CD8-positive, alpha-beta memory T cell (primary cell): ENCODE results near the gene HS6ST2. TPM values are rescaled to one million over a fixed set of nuclear protein-coding genes. Genes with fewer than 3 reads are reported as not detected.

Experiments used
- CTCF ChIA-PET: fragments of 350-600 bp; sonication (Branson Sonifier 250); formaldehyde crosslinking; loops from one replicate; lab custom pipeline; 2021; ENCODE audit warnings: antibody characterized with exemption; lab: Charles Lee
- POLR2A ChIA-PET: fragments of 350-600 bp; sonication (Branson Sonifier 250); formaldehyde crosslinking; loops from one replicate; lab custom pipeline; 2021; ENCODE audit warnings: antibody characterized with exemption; lab: Charles Lee
- DNase-seq, 5 donors: peaks; one replicate each; pipeline versions ENCODE4 v3.0.0 to v3.0.0-alpha.2; 2020 to 2022; ENCODE audit warnings: mixed read lengths in 1 of 5
- H3K27ac ChIP-seq: one replicate; pipeline ENCODE4 v1.7.0; 2013; ENCODE audit warnings: low read depth, mild to moderate bottlenecking, low read length, moderate library complexity
- H3K27me3 ChIP-seq: 2 replicates; pipeline ENCODE4 v1.7.0; 2013; ENCODE audit warnings: low read length, mild to moderate bottlenecking; ENCODE audit not compliant: insufficient read depth, poor library complexity, severe bottlenecking
- H3K36me3 ChIP-seq: 2 replicates; pipeline ENCODE4 v1.7.0; 2013; ENCODE audit warnings: mild to moderate bottlenecking, low read length, moderate library complexity; ENCODE audit not compliant: insufficient read depth
- H3K4me1 ChIP-seq: 2 replicates; pipeline ENCODE4 v1.7.0; 2013; ENCODE audit warnings: mild to moderate bottlenecking, low read length, moderate library complexity; ENCODE audit not compliant: insufficient read depth
- H3K4me3 ChIP-seq: 2 replicates; pipeline ENCODE4 v1.7.0; 2013; ENCODE audit warnings: mild to moderate bottlenecking, low read length
- H3K9me3 ChIP-seq: 2 replicates; pipeline ENCODE4 v1.7.0; 2013; ENCODE audit warnings: mild to moderate bottlenecking, low read length
- H3K27ac Mint-ChIP-seq, 8 donors: one replicate each; pipeline ENCODE4 v1.8.0; 2020 to 2021; ENCODE audit warnings: mixed read lengths in 8 of 8, mild to moderate bottlenecking in 6 of 8, inconsistent platforms in 3 of 8, moderate library complexity in 3 of 8
- H3K27me3 Mint-ChIP-seq, 2 donors: one replicate each; pipeline ENCODE4 v1.8.0; 2020 to 2021; ENCODE audit warnings: mixed read lengths in 2 of 2, mild to moderate bottlenecking in 1 of 2, moderate library complexity in 1 of 2
- H3K36me3 Mint-ChIP-seq, 3 donors: one replicate each; pipeline ENCODE4 v1.8.0; 2020 to 2021; ENCODE audit warnings: mixed read lengths in 3 of 3, inconsistent platforms in 1 of 3, mild to moderate bottlenecking in 1 of 3
- H3K4me1 Mint-ChIP-seq, 3 donors: one replicate each; pipeline ENCODE4 v1.8.0; 2020 to 2021; ENCODE audit warnings: mixed read lengths in 3 of 3, inconsistent platforms in 1 of 3, mild to moderate bottlenecking in 1 of 3
- H3K4me3 Mint-ChIP-seq, 7 donors: one replicate each; pipeline ENCODE4 v1.8.0; 2020 to 2021; ENCODE audit warnings: mixed read lengths in 7 of 7, mild to moderate bottlenecking in 6 of 7, moderate library complexity in 4 of 7, inconsistent platforms in 2 of 7
- H3K9me3 Mint-ChIP-seq, 5 donors: one replicate each; pipeline ENCODE4 v1.8.0; 2020 to 2022; ENCODE audit warnings: mixed read lengths in 5 of 5, mild to moderate bottlenecking in 3 of 5, moderate library complexity in 2 of 5, inconsistent platforms in 1 of 5
- polyA plus RNA-seq: library from polyadenylated mRNA; unstranded; fragments of 300-500 nt; fragmentation: Illumina TruSeq; gene quantifications from one replicate; pipeline ENCODE4 v1.2.3, GENCODE V29; 2021
- total RNA-seq, 2 experiments: library from RNA; stranded (reverse); gene quantifications; one replicate each; pipeline ENCODE4 v1.2.3, GENCODE V29; 2021

Gene HS6ST2
- total and polyA plus RNA-seq, 3 experiments from 2014 or later: 0.09 to 0.13 TPM; not detected in 1

- Histone ChIP-seq H3K27me3 (no peaks in the 10 kb centered on the region), H3K4me3 (no peak overlapping the region), H3K9me3 (no peaks in the 10 kb centered on the region), H3K27ac (no peak overlapping the region), H3K4me1 (no peaks in the 10 kb centered on the region), H3K36me3 (no peaks in the 10 kb centered on the region)
- ChIA-PET CTCF (interaction anchor here (0.9 kb wide), 1 partner anchor 21 kb away, joined by 3 read pairs; no protein-coding TSS in a partner anchor), POLR2A (no interaction called here)
- H3K27me3 Mint-ChIP-seq: peaks cover 0 to under 1% of the 10 kb centered on the region in 2 donors
- no peaks in the 10 kb centered on the region for H3K4me1 Mint-ChIP-seq
- no peaks in the 10 kb centered on the region for H3K36me3 Mint-ChIP-seq
- DNase-seq: no peak
- no peak overlapping the region for H3K4me3 Mint-ChIP-seq
- H3K9me3 Mint-ChIP-seq: no peaks in the 10 kb centered on the region
- no peak overlapping the region for H3K27ac Mint-ChIP-seq
These were observed 138.6 kb downstream of the HS6ST2 start for GRCh38 chrX:132819711-132820264.

GRCh38 chrX:132818638-132819037 lies 139.8 kb downstream of the HS6ST2 start:
- ChIA-PET CTCF (no interaction called here), POLR2A (no interaction called here)
- Mint-ChIP-seq H3K27me3 (peaks cover 0 to 2% of the 10 kb centered on the region in 2 donors), H3K27ac (no peak overlapping the region), H3K4me1 (no peaks in the 10 kb centered on the region), H3K4me3 (no peak overlapping the region), H3K9me3 (no peaks in the 10 kb centered on the region), H3K36me3 (no peaks in the 10 kb centered on the region)
- no peak overlapping the region for H3K27ac ChIP-seq
- H3K4me3 ChIP-seq: no peak overlapping the region
- no peaks in the 10 kb centered on the region for H3K27me3 ChIP-seq
- no peaks in the 10 kb centered on the region for H3K4me1 ChIP-seq
- no peaks in the 10 kb centered on the region for H3K36me3 ChIP-seq
- no peak for DNase-seq
- H3K9me3 ChIP-seq: no peaks in the 10 kb centered on the region

- no peaks in the 10 kb centered on the region for H3K36me3 Mint-ChIP-seq
- no peaks in the 10 kb centered on the region for H3K36me3 ChIP-seq
- no peak overlapping the region for H3K4me3 ChIP-seq
- no peak overlapping the region for H3K27ac ChIP-seq
- CTCF ChIA-PET: no interaction called here
- no peaks in the 10 kb centered on the region for H3K27me3 ChIP-seq
- no peaks in the 10 kb centered on the region for H3K9me3 ChIP-seq
- no peaks in the 10 kb centered on the region for H3K4me1 ChIP-seq
- H3K4me3 Mint-ChIP-seq: no peak overlapping the region
- no peaks in the 10 kb centered on the region for H3K4me1 Mint-ChIP-seq
- DNase-seq: no peak
- no peak overlapping the region for H3K27ac Mint-ChIP-seq
- H3K27me3 Mint-ChIP-seq: peaks cover 0 to 3% of the 10 kb centered on the region in 2 donors
- POLR2A ChIA-PET: no interaction called here
- H3K9me3 Mint-ChIP-seq: no peaks in the 10 kb centered on the region
These were observed 142.8 kb downstream of the HS6ST2 start for GRCh38 chrX:132815643-132816042.

GRCh38 chrX:132810964-132811712 lies 147.3 kb downstream of the HS6ST2 start:
- DNase-seq: no peak
- CTCF ChIA-PET: interaction anchor here (1.6 kb wide), 1 partner anchor 36 kb away, joined by 4 read pairs; no protein-coding TSS in a partner anchor
- H3K4me1 ChIP-seq: no peaks in the 10 kb centered on the region

GRCh38 chrX:132810488-132810887 lies 147.9 kb downstream of the HS6ST2 start:
- CTCF ChIA-PET: interaction anchor here (1.6 kb wide), 1 partner anchor 35 kb away, joined by 4 read pairs; no protein-coding TSS in a partner anchor
- H3K4me3 ChIP-seq: no peak overlapping the region
- Mint-ChIP-seq H3K27me3 (peaks cover 0 to 3% of the 10 kb centered on the region in 2 donors), H3K27ac (peak overlapping the region in 1 of 8 donors; percentile 15), H3K36me3 (no peaks in the 10 kb centered on the region), H3K4me3 (no peak overlapping the region), H3K9me3 (no peaks in the 10 kb centered on the region), H3K4me1 (no peaks in the 10 kb centered on the region)
- H3K27me3 ChIP-seq: no peaks in the 10 kb centered on the region
- H3K4me1 ChIP-seq: no peaks in the 10 kb centered on the region
- POLR2A ChIA-PET: no interaction called here
- no peak for DNase-seq
- no peak overlapping the region for H3K27ac ChIP-seq
- no peaks in the 10 kb centered on the region for H3K36me3 ChIP-seq
- no peaks in the 10 kb centered on the region for H3K9me3 ChIP-seq

More at GRCh38 chrX:132810964-132811712, 147.3 kb downstream of the HS6ST2 start:
- Mint-ChIP-seq H3K36me3 (no peaks in the 10 kb centered on the region), H3K27me3 (peaks cover 0 to 3% of the 10 kb centered on the region in 2 donors), H3K27ac (no peak overlapping the region), H3K9me3 (no peaks in the 10 kb centered on the region), H3K4me1 (no peaks in the 10 kb centered on the region), H3K4me3 (no peak overlapping the region)
- Histone ChIP-seq H3K36me3 (no peaks in the 10 kb centered on the region), H3K9me3 (no peaks in the 10 kb centered on the region), H3K27me3 (no peaks in the 10 kb centered on the region), H3K27ac (no peak overlapping the region), H3K4me3 (no peak overlapping the region)
- POLR2A ChIA-PET: no interaction called here

GRCh38 chrX:132809581-132809980 lies 148.8 kb downstream of the HS6ST2 start:
- H3K27me3 Mint-ChIP-seq: peaks cover 0 to 2% of the 10 kb centered on the region in 2 donors
- ChIA-PET CTCF (interaction anchor here (1.6 kb wide), 1 partner anchor 35 kb away, joined by 4 read pairs; no protein-coding TSS in a partner anchor), POLR2A (no interaction called here)
- H3K4me1 Mint-ChIP-seq: no peaks in the 10 kb centered on the region
- Histone ChIP-seq H3K27ac (no peak overlapping the region), H3K36me3 (no peaks in the 10 kb centered on the region), H3K27me3 (no peaks in the 10 kb centered on the region), H3K4me1 (no peaks in the 10 kb centered on the region), H3K9me3 (no peaks in the 10 kb centered on the region), H3K4me3 (no peak overlapping the region)
- H3K36me3 Mint-ChIP-seq: no peaks in the 10 kb centered on the region
- H3K9me3 Mint-ChIP-seq: no peaks in the 10 kb centered on the region
- no peak overlapping the region for H3K4me3 Mint-ChIP-seq
- DNase-seq: no peak
- H3K27ac Mint-ChIP-seq: no peak overlapping the region

GRCh38 chrX:132807411-132808030 lies 150.9 kb downstream of the HS6ST2 start:
- POLR2A ChIA-PET: no interaction called here
- Histone ChIP-seq H3K27me3 (no peaks in the 10 kb centered on the region), H3K4me1 (no peaks in the 10 kb centered on the region), H3K27ac (no peak overlapping the region), H3K4me3 (no peak overlapping the region), H3K9me3 (no peaks in the 10 kb centered on the region), H3K36me3 (no peaks in the 10 kb centered on the region)
- Mint-ChIP-seq H3K27ac (no peak overlapping the region), H3K9me3 (no peaks in the 10 kb centered on the region), H3K27me3 (no peaks in the 10 kb centered on the region), H3K36me3 (no peaks in the 10 kb centered on the region), H3K4me1 (no peaks in the 10 kb centered on the region), H3K4me3 (no peak overlapping the region)
- CTCF ChIA-PET: no interaction called here
- DNase-seq: no peak

- no peaks in the 10 kb centered on the region for H3K4me1 ChIP-seq
- no peaks in the 10 kb centered on the region for H3K27me3 ChIP-seq
- ChIA-PET POLR2A (no interaction called here), CTCF (no interaction called here)
- Mint-ChIP-seq H3K4me3 (no peak overlapping the region), H3K27me3 (peaks cover 0 to 4% of the 10 kb centered on the region in 2 donors), H3K9me3 (no peaks in the 10 kb centered on the region), H3K36me3 (no peaks in the 10 kb centered on the region), H3K4me1 (no peaks in the 10 kb centered on the region), H3K27ac (no peak overlapping the region)
- no peaks in the 10 kb centered on the region for H3K9me3 ChIP-seq
- H3K36me3 ChIP-seq: no peaks in the 10 kb centered on the region
- H3K4me3 ChIP-seq: no peak overlapping the region
- DNase-seq: no peak
- no peak overlapping the region for H3K27ac ChIP-seq
These were observed 156.4 kb downstream of the HS6ST2 start for GRCh38 chrX:132802033-132802432.
